ENCODE results near the gene CALD1.

The CALD1 gene

GRCh38 chr7:134820778-134821177, 41.3 kb downstream of the CALD1 start (continued):
- TF ChIP-seq ZNF202 (tag by site-specific recombination; IDR thresholded peaks at IDR 0.05; ENCODE audit: borderline replicate concordance) (no peak), HOXC10 (CRISPR knock-in tag; IDR thresholded peaks at IDR 0.05) (no peak), KLF16 (tag by site-specific recombination; IDR thresholded peaks at IDR 0.05) (no peak), ZNF280C (tag by site-specific recombination; IDR thresholded peaks at IDR 0.05) (no peak), ZNF639 (tag by site-specific recombination; IDR thresholded peaks at IDR 0.05) (no peak)

- Histone ChIP-seq H3K4me1 (ENCODE audit: control insufficient read depth, insufficient read depth, low read length) (no peaks in the 10 kb centered on the region), H3K9me3 (ENCODE audit: control insufficient read depth, insufficient read depth, low read depth, low read length) (no peaks in the 10 kb centered on the region), H3K4me3 (ENCODE audit: low read depth, low read length) (no peak overlapping the region), H3K36me3 (ENCODE audit: control insufficient read depth in 2 of 2, insufficient read depth in 1 of 2, low read length in 2 of 2) (no peaks in the 10 kb centered on the region), H3K27ac (ENCODE audit: extremely low read depth, low read depth, low read length) (no peak overlapping the region)
- TF ChIP-seq ZNF600 (tag by site-specific recombination; IDR thresholded peaks at IDR 0.05) = no peak
- TF ChIP-seq ZNF626 (tag by site-specific recombination; IDR thresholded peaks at IDR 0.05) = no peak
- no peak for TF ChIP-seq ZNF112 (tag by site-specific recombination; IDR thresholded peaks at IDR 0.05)
- CTCF ChIA-PET = interaction anchor here (0.6 to 1.5 kb wide), 2 partner anchors 10 to 14 kb away, joined by 3 to 5 read pairs; no protein-coding TSS in a partner anchor
- POLR2A ChIA-PET = no interaction called here
Measured at GRCh38 chr7:134823400-134823799, 44.0 kb downstream of the CALD1 start.

GRCh38 chr7:134825666-134826065, 46.2 kb downstream of the CALD1 start:
- POLR2A ChIA-PET = no interaction called here
- H3K4me3 ChIP-seq (ENCODE audit: low read depth, low read length) = no peak overlapping the region
- CTCF ChIA-PET = no interaction called here
- H3K9me3 ChIP-seq (ENCODE audit: control insufficient read depth, insufficient read depth, low read depth, low read length) = no peaks in the 10 kb centered on the region
- H3K27ac ChIP-seq (ENCODE audit: extremely low read depth, low read depth, low read length) = no peak overlapping the region
- no peaks in the 10 kb centered on the region for H3K4me1 ChIP-seq (ENCODE audit: control insufficient read depth, insufficient read depth, low read length)
- no peak for TF ChIP-seq ZNF174 (tag by site-specific recombination; IDR thresholded peaks at IDR 0.05)
- TF ChIP-seq TCF7L2 (IDR thresholded peaks at IDR 0.05; ENCODE audit: borderline replicate concordance, low read depth, low read length) = no peak
- no peak for TF ChIP-seq ZNF394 (tag by site-specific recombination; IDR thresholded peaks at IDR 0.05; ENCODE audit: borderline replicate concordance)
- no peak for TF ChIP-seq ZFP69B (tag by site-specific recombination; IDR thresholded peaks at IDR 0.05)
- no peak for TF ChIP-seq GLI4 (tag by site-specific recombination; IDR thresholded peaks at IDR 0.05)
- TF ChIP-seq ZXDB (tag by site-specific recombination; IDR thresholded peaks at IDR 0.05) = no peak
- no peak for TF ChIP-seq ZNF791 (tag by site-specific recombination; IDR thresholded peaks at IDR 0.05)
- TF ChIP-seq ZNF548 (tag by site-specific recombination; IDR thresholded peaks at IDR 0.05) = no peak
- no peak for TF ChIP-seq ZNF26 (tag by site-specific recombination; IDR thresholded peaks at IDR 0.05)
- no peak for TF ChIP-seq GFI1B (tag by site-specific recombination; IDR thresholded peaks at IDR 0.05)
- no peak for TF ChIP-seq GLIS2 (tag by site-specific recombination; IDR thresholded peaks at IDR 0.05)
- no peaks in the 10 kb centered on the region for H3K36me3 ChIP-seq (ENCODE audit: control insufficient read depth in 2 of 2, insufficient read depth in 1 of 2, low read length in 2 of 2)

Data from HEK293 (cell line).